Neural crest cell (in vitro differentiated cells): ENCODE data around the gene KTI12. TPM values are rescaled to one million over a fixed set of nuclear protein-coding genes. Genes with fewer than 3 reads are reported as not detected.
A peak's percentile ranks its signal among the peaks of the same experiment; 100 is the strongest.

Experiments
- DNase-seq: peaks from one replicate; pipeline ENCODE4 v3.0.0; 2021; ENCODE audit warnings: low read depth, mixed read lengths, low spot score
- H3K27ac Mint-ChIP-seq: one replicate; pipeline ENCODE4 v1.8.0; 2021; ENCODE audit warnings: mild to moderate bottlenecking, mixed read lengths; ENCODE audit not compliant: unreplicated experiment
- H3K27me3 Mint-ChIP-seq: 2 replicates; pipeline ENCODE4 v1.8.0; 2021; ENCODE audit warnings: low read depth, mild to moderate bottlenecking, mixed read lengths
- H3K36me3 Mint-ChIP-seq: 2 replicates; pipeline ENCODE4 v1.8.0; 2021; ENCODE audit warnings: low read depth, mild to moderate bottlenecking, mixed read lengths
- H3K4me1 Mint-ChIP-seq: 2 replicates; pipeline ENCODE4 v1.8.0; 2021; ENCODE audit warnings: mixed read lengths
- H3K4me3 Mint-ChIP-seq: one replicate; pipeline ENCODE4 v1.8.0; 2021; ENCODE audit warnings: mild to moderate bottlenecking, mixed read lengths
- H3K9me3 Mint-ChIP-seq: 2 replicates; pipeline ENCODE4 v1.8.0; 2021; ENCODE audit warnings: mixed read lengths
- total RNA-seq: library from RNA; stranded (reverse); gene quantifications from 2 replicates; pipeline ENCODE4 v1.2.1, GENCODE V29; 2021
- TF ChIP-seq, protein P1 (sequence below): fragments of 200-600 bp; sonication (generic); conservative IDR thresholded peaks from 2 replicates; pipeline ENCODE4 v1.5.0; 2021; ENCODE audit warnings: antibody characterized with exemption, mild to moderate bottlenecking

Gene KTI12
- total RNA-seq, 1 donor from 2014 or later, result 8.1 TPM

- H3K27me3 Mint-ChIP-seq, result peaks cover 36% of the 10 kb centered on the region
- H3K4me3 Mint-ChIP-seq, result no peak overlapping the region
- TF ChIP-seq, protein P1, sequence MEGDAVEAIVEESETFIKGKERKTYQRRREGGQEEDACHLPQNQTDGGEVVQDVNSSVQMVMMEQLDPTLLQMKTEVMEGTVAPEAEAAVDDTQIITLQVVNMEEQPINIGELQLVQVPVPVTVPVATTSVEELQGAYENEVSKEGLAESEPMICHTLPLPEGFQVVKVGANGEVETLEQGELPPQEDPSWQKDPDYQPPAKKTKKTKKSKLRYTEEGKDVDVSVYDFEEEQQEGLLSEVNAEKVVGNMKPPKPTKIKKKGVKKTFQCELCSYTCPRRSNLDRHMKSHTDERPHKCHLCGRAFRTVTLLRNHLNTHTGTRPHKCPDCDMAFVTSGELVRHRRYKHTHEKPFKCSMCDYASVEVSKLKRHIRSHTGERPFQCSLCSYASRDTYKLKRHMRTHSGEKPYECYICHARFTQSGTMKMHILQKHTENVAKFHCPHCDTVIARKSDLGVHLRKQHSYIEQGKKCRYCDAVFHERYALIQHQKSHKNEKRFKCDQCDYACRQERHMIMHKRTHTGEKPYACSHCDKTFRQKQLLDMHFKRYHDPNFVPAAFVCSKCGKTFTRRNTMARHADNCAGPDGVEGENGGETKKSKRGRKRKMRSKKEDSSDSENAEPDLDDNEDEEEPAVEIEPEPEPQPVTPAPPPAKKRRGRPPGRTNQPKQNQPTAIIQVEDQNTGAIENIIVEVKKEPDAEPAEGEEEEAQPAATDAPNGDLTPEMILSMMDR, result no peak
- no peak overlapping the region for H3K27ac Mint-ChIP-seq
- no peak for DNase-seq
- H3K36me3 Mint-ChIP-seq, result no peaks in the 10 kb centered on the region
- H3K9me3 Mint-ChIP-seq, result no peaks in the 10 kb centered on the region
- peaks cover 5% of the 10 kb centered on the region for H3K4me1 Mint-ChIP-seq
Observed at GRCh38 chr1:52003877-52004276, 29.7 kb downstream of the KTI12 start.

DNA sequence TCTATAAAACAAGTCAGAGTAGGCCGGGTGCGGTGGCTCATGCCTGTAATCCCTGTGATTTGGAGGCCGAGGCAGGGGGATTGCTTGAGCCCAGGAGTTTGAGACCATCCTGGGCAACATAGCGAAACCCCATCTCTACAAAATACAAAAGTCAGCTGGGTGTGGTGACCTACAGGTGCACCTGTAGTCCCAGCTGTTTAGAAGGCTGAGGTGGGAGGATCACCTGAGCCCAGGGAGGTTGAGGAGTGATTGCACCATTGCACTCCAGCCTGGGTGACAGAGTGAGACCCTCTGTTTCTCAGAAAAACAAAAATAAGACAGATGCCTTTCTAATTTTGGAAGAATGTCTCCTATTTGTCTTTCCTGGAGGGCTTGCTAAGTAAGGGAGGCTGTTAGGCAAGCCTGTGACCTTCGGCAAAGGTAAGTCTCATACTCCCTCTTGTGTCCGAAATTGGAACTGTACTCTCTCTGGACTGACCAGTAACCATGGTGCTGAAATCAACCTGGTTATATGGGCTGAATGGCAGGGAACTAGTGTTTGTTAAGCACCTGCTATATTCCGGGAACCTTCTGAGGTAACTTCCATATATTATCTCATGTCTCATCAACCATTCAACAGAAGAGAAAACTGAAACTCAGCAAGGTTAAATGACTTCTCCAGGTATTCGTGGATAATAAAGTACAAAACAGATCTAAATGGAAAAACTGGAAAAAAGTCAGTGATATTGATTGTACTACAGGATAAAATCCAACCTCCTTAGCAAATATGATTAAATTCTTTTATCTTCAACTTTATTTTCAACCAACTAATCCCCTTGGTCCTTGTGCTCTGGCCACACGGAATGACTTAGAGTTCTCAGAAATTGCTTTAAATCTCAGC, 31.3 kb downstream of the KTI12 start:
- no peak overlapping the region for H3K4me3 Mint-ChIP-seq
- DNase-seq, result peak; percentile 81

GRCh38 chr1:51998701-51999100, 34.9 kb downstream of the KTI12 start:
- DNase-seq, result no peak
- Mint-ChIP-seq H3K4me1 (no peaks in the 10 kb centered on the region), H3K4me3 (no peak overlapping the region), H3K27me3 (peaks cover 23% of the 10 kb centered on the region), H3K27ac (no peak overlapping the region), H3K36me3 (no peaks in the 10 kb centered on the region), H3K9me3 (no peaks in the 10 kb centered on the region)
- TF ChIP-seq, protein P1, result no peak

More for the DNA sequence above, 31.3 kb downstream of the KTI12 start:
- Mint-ChIP-seq H3K4me1 (peaks cover 5% of the 10 kb centered on the region), H3K27me3 (peaks cover 40% of the 10 kb centered on the region), H3K27ac (no peak overlapping the region), H3K9me3 (no peaks in the 10 kb centered on the region), H3K36me3 (no peaks in the 10 kb centered on the region)
- TF ChIP-seq, protein P1, result peak; percentile 93

GRCh38 chr1:51997974-51998382, 35.6 kb downstream of the KTI12 start:
- no peaks in the 10 kb centered on the region for H3K9me3 Mint-ChIP-seq
- H3K4me1 Mint-ChIP-seq, result peaks cover 3% of the 10 kb centered on the region
- H3K4me3 Mint-ChIP-seq, result no peak overlapping the region
- H3K27ac Mint-ChIP-seq, result peak overlapping the region; percentile 23
- no peaks in the 10 kb centered on the region for H3K36me3 Mint-ChIP-seq
- no peak for DNase-seq
- TF ChIP-seq, protein P1, result no peak
- peaks cover 26% of the 10 kb centered on the region for H3K27me3 Mint-ChIP-seq

DNA sequence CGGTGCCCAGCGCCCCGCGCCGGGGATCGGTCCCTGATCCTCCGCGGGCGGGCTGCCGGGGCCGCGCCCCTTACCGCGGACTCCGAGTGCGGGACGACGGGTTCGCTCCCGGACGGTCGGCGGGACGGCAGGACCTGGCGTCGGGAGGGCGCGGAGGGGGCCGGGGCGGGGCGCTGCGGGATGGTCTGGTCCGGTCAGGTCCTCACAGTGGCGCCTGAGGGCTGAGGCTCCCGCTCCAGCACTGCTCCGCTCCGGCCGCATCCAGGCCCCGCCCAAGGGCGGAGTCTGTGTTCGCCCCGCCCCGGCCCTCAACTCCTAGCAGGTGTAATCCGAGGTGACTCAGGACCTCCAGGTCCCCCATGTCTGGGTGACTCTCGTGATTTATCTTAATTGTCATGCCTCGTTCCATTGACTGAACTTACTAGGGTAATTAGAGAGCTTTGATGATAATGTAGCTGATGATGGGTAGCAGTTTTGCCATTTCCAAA, 43.1 kb downstream of the KTI12 start, which contains the start of gene RAB3B:
RAB3B (minus strand) TSS at position 223 of the 488 bp plus-strand sequence. CDS start 13,583 bp downstream, outside the sequence.
- H3K36me3 Mint-ChIP-seq, result no peaks in the 10 kb centered on the region
- peaks cover 8% of the 10 kb centered on the region for H3K4me1 Mint-ChIP-seq
- no peak within 1 kb of the TSS for H3K27ac Mint-ChIP-seq
- H3K4me3 Mint-ChIP-seq, result peak within 1 kb of the TSS; percentile 78
- TF ChIP-seq, protein P1, result no peak
- DNase-seq, result peak; percentile 69
- H3K27me3 Mint-ChIP-seq, result peaks cover 62% of the 10 kb centered on the region
- no peaks in the 10 kb centered on the region for H3K9me3 Mint-ChIP-seq
